Measurements from ENCODE around the gene USP25. TPM values are rescaled to one million over a fixed set of nuclear protein-coding genes. Genes with fewer than 3 reads are reported as not detected.

The USP25 gene
- total and polyA plus RNA-seq, 2 of the 8 experiments (the other 6 are each of a cell fraction or from before 2014, with no cell fraction given), result 11.2 to 48.1 TPM

DNA sequence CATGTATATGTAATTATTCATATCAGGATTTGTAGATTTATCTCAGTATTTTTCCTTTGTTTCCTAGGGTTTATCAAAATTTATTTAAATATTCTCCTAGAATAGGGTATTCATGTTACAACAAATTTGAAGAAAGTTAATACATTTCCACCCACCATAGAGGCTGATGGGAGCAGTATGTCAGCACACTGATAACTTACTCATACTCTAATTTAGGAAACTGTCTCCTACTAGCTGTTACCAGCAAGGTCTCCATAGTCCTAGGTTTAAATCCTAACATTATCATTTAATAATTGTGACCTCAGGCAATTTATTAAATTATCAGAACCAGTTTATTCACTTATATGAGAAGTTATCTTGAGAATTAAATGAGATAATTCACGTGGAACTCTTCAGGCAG lies 127.0 kb downstream of the USP25 start:
- Histone ChIP-seq H3K36me3 (ENCODE audit: control insufficient read depth in 2 of 4, insufficient read depth in 4 of 4, low read length in 3 of 4) (peaks cover 0 to 4% (median 2%) of the 10 kb centered on the region in 4 experiments; a peak in 4 of 8 replicates), H4K20me1 (replicated peaks in 1 of 2; ENCODE audit: control insufficient read depth in 1 of 2, insufficient read depth in 2 of 2, low read length in 2 of 2) (peaks cover 0 to 1% of the 10 kb centered on the region in 2 experiments), H2AFZ (ENCODE audit: low read length) (no peak overlapping the region), H2AK5ac (ENCODE audit: low read depth, low read length) (no peak overlapping the region), H3K18ac (ENCODE audit: extremely low read depth, low read length) (no peak overlapping the region), H4K5ac (ENCODE audit: insufficient read length, low read depth, low read length) (no peak overlapping the region), H2BK12ac (ENCODE audit: low read depth, low read length) (no peak overlapping the region), H4K91ac (replicated peaks; ENCODE audit: insufficient read length, low read length) (no peak overlapping the region), H3K4ac (replicated peaks; ENCODE audit: insufficient read length, low read depth, low read length) (no peak overlapping the region), H2BK5ac (ENCODE audit: low read depth, low read length) (no peak overlapping the region), H3K4me3 (ENCODE audit: extremely low read depth in 1 of 4, insufficient read depth in 2 of 4, low read depth in 3 of 4, low read length in 4 of 4) (no peak overlapping the region), H3K9me3 (ENCODE audit: insufficient read depth in 2 of 2, low read depth in 1 of 2, low read length in 1 of 2) (no peaks in the 10 kb centered on the region), H3K79me1 (ENCODE audit: low read depth, low read length) (no peaks in the 10 kb centered on the region), H3K4me2 (ENCODE audit: insufficient read depth in 1 of 2, low read depth in 2 of 2, low read length in 2 of 2) (no peak overlapping the region), H2BK20ac (ENCODE audit: low read length) (no peak overlapping the region), H3K14ac (ENCODE audit: insufficient read length) (no peak overlapping the region), H3K79me2 (ENCODE audit: control insufficient read depth in 1 of 2, insufficient read depth in 2 of 2, low read length in 2 of 2) (no peaks in the 10 kb centered on the region), H3K4me1 (replicated peaks in 1 of 4; ENCODE audit: control insufficient read depth in 3 of 4, insufficient read depth in 4 of 4, low read length in 3 of 4) (no peaks in the 10 kb centered on the region), H3K56ac (replicated peaks; ENCODE audit: insufficient read length, low read depth, low read length) (no peak overlapping the region), H3K27me3 (replicated peaks in 1 of 4; ENCODE audit: control insufficient read depth in 3 of 4, extremely low read depth in 1 of 4, insufficient read depth in 3 of 4, low read length in 3 of 4) (no peaks in the 10 kb centered on the region), H4K8ac (ENCODE audit: extremely low read depth, insufficient read depth, low read length) (no peak overlapping the region), H2BK120ac (replicated peaks; ENCODE audit: low read depth, low read length) (no peak overlapping the region), H3K23me2 (ENCODE audit: low read depth, low read length) (no peaks in the 10 kb centered on the region), H3K9ac (replicated peaks in 1 of 4; ENCODE audit: extremely low read depth in 1 of 4, low read depth in 3 of 4, low read length in 3 of 4) (no peak overlapping the region), H2BK15ac (ENCODE audit: low read length) (no peak overlapping the region), H3K23ac (ENCODE audit: insufficient read length) (no peak overlapping the region), H3K27ac (ENCODE audit: low read depth, low read length) (no peak overlapping the region)
- POLR2A ChIA-PET (ENCODE audit: partially characterized antibody), result no interaction called here
- FAIRE-seq (no peak), DNase-seq (ENCODE audit: low read depth in 1 of 2, low spot score in 2 of 2) (no peak)
- CTCF ChIA-PET (ENCODE audit: partially characterized antibody), result no interaction called here
- WGBS, 2 experiments (ENCODE audit: extremely low coverage in 1 of 2, insufficient coverage in 1 of 2, insufficient read length in 1 of 2, insufficient replicate concordance in 2 of 2, low coverage in 1 of 2, low lambda C conversion rate in 2 of 2, missing lambda C conversion rate in 1 of 2), result 85% methylated on average over 1 of the region's 1 CpG; no CpG with 5 or more reads in 1 of the 2 experiments
- TF ChIP-seq POU5F1 (IDR thresholded peaks at IDR 0.05; ENCODE audit: low read depth, low read length), result no peak
- no peak for TF ChIP-seq ASH2L (IDR thresholded peaks at IDR 0.05; ENCODE audit: low read length)
- TF ChIP-seq TEAD4 (IDR thresholded peaks at IDR 0.05; ENCODE audit: low read depth, low read length), result no peak
- no peak for TF ChIP-seq SP4 (IDR thresholded peaks at IDR 0.05; ENCODE audit: low read length)
- no peak for TF ChIP-seq BACH1 (IDR thresholded peaks at IDR 0.05; ENCODE audit: low read length)
- no peak for TF ChIP-seq RBBP5 (IDR thresholded peaks at IDR 0.05; ENCODE audit: borderline replicate concordance, low read depth, low read length)
- no peak for TF ChIP-seq FOSL1 (IDR thresholded peaks at IDR 0.05; ENCODE audit: insufficient read depth, low read depth, low read length)
- no peak for TF ChIP-seq SP2 (IDR thresholded peaks at IDR 0.05; ENCODE audit: low read length)
- no peak for TF ChIP-seq PHF8 (conservative IDR thresholded peaks at IDR 0.05; ENCODE audit: low read depth, low read length)
- no peak for TF ChIP-seq RNF2 (IDR thresholded peaks at IDR 0.05; ENCODE audit: borderline replicate concordance, low read depth, low read length, missing control alignments, poor library complexity, severe bottlenecking)

All from H1 (cell line).